NCI-H2081 treated with DMSO at 0.1 percent for 48 hours (cell line): Measurements from ENCODE around the gene EXOC3.
"Not testable (repeated sequence)": the region's sequence is repeated elsewhere in the genome, so short reads cannot be mapped to it uniquely, and the experiment has no call there.

Source experiments
- DNase-seq: peaks from one replicate; lab custom pipeline; 2025; lab: John Stamatoyannopoulos, UW

EXOC3 gene

GRCh38 chr5:504326-505154, 61.6 kb downstream of the EXOC3 start:
- no peak for DNase-seq

DNA sequence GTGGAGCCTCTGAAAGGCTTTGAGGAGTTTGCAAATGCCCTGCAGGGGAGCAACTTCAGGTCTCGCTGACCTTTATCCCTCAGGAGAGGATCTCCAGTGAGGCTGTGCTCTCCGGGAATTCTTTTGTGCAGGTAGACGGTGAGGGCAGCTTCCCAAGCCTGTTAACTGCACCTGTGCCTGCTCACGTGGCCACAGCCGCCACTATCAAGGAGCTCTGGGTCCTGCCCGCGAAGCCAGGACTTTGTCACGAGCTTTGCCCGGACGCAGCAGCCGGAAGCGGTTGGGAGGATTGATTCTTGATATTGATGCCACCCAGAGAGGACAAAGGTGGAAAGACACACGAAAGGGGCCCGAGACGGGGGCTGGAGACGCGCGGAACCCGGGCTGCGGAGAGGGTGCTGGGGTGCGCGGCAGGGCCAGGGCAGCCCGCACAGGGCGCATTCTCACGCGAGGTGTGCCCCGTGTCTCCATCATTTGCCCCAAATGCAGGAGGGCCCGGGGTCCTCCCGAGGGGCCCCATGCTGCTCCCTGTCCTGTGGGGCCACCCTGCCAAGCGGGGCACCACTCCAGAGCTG, 63.1 kb downstream of the EXOC3 start:
- DNase-seq: no peak

DNA sequence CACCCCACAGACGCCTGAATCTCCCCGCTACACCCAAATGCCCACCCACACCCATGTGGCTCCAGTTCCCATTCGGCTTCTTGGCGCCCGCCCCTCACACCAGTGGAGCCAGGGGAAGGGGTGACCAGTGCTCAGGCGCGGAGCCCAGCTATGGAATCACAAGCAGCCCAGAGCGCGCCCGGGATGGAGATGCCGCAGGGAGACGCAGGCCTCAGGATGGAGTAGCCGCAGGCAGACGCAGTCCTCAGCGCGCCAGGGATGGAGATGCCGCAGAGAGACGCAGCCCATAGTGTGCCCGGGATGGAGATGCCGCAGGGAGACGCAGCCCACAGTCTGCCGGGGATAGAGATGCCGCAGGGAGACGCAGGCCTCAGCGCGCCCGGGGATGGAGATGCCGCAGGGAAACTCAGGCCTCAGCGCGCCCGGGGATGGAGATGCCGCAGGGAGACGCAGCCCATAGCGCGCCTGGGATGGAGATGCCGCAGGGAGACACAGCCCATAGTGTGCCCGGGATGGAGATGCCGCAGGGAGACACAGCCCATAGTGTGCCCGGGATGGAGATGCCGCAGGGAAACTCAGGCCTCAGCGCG, 65.1 kb downstream of the EXOC3 start:
- not testable (repeated sequence) for DNase-seq

DNA sequence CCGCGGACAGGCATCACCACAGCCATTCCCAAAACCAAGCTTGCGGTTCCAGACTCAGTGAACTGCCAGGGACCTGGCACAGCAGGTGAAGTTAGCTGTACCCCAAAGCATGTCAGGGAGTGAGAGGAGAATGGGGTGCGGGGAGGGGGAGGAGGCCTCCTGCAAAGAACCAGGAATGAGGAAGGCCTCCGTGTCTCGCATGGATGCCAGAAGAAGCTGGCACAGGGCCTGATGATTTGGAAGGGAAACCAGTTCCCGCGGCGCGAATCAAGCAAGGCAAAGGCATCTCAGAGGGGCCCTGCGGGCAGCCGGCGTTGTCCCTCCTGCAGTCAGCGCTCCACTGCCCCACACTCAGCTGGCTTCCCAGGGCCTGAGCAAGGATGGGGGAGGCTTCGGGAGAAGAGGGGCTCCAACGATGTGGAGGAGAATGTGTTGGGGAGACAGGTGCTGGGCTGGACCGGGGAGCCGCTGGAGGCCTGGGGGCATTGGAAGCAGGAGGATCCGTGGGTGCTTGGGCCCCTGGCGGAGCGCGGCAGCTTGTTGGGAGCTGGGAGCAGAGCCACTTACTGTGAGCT, 66.7 kb downstream of the EXOC3 start:
- no peak for DNase-seq

DNA sequence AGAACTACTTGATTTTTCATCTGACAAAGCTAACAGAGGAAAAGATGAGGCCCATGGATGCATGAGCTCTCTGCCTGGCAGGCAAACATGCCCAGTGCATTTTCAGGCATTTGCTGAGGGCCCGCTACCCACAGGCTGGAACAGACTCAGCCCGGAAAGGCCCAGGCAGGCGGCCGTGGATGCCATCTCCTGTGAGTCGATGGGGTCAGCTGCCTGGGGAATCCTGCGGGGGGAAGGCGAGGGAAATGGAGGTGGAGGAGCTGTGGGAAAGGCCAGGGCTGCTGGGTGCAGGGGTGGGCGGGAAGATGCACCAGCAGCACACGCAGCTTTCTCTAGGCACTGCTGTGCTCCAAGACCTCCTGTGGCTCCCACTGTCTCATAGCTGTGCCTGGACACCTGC, 67.5 kb downstream of the EXOC3 start:
- no peak for DNase-seq

- no peak for DNase-seq
Measured at GRCh38 chr5:511476-511875, 68.5 kb downstream of the EXOC3 start.

DNA sequence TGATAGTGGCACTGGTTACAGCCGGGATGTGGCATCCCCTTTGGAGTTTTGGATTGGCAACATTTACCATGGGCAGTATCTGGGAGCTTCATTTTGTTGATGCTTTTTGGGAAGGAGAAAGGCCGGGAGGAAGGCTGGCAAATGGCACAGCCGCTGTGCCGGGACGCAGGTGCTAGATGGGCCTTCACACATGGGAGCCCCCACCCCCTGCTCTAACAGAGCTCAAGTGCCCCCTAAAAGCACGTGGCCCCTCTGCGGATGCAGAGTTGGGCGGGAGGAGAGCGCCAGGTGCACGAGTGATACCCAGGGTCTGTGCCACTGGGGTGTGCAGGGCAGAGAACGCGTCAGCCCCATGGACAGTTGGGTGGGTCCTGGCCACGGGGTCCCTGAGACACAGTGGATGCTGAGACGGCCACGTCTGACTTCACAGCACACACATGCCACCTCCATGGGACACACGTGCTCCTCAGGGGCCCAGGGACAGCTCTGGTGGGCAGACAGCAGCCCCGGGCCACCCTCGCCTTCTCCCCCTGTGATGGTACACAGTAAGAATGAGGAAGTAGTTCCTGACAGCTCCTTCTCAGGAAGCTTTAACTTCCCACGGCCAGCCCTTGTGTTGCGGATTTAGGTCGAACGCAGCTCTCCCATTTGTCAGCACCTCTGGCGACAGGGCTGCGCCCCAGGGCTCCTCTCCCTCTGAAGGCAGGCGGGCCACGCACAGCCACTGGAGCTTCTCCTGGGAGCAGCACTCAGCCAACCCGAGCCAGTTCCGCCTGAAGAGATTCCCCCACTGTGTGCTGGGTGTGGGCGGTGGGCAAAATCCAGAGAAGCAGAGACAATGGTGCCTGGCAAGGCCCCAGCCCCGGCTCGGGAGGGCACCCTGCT, 70.5 kb downstream of the EXOC3 start:
- DNase-seq: no peak

DNA sequence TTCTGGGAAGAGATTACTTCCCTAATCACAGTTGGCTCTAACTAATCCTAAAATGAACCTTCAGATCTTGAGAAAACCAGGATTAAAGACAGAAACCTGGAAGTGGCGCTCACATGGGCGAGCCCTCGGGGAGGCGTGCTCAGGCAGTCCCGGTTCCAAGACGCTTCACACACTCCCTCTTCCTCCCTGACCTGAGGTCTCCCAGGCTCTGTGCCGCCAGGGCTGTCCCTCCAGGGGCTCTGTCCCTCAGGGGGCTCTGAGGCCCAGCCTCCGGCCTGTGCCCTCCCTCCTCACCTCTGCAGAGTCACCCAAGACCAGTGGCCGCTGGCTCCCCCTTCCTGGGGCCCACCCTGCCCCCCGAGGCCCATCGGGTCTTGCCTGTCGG, 71.1 kb downstream of the EXOC3 start:
- no peak for DNase-seq

DNA sequence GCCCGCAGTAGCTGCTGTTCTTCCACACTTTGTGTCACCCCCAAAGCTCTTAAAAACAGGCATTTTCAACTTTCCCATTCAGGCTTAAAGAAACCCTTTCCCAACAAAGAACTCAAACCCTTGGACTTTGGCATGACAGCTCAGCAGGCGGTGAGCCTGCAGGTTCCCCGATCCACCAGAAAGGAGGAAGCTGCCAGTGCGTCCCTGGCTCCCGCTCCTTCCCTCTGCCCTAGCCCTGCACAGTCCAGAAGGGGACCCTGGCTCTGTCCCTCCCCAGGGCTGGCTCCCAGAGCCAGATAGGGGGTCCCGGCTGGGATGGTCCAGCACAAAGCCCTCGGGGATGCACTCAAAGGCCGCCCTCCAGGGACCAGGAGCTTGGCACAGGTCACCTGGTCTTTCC, 71.7 kb downstream of the EXOC3 start:
- DNase-seq: no peak

- DNase-seq: no peak
Measured at GRCh38 chr5:515273-515836, 72.4 kb downstream of the EXOC3 start.

DNA sequence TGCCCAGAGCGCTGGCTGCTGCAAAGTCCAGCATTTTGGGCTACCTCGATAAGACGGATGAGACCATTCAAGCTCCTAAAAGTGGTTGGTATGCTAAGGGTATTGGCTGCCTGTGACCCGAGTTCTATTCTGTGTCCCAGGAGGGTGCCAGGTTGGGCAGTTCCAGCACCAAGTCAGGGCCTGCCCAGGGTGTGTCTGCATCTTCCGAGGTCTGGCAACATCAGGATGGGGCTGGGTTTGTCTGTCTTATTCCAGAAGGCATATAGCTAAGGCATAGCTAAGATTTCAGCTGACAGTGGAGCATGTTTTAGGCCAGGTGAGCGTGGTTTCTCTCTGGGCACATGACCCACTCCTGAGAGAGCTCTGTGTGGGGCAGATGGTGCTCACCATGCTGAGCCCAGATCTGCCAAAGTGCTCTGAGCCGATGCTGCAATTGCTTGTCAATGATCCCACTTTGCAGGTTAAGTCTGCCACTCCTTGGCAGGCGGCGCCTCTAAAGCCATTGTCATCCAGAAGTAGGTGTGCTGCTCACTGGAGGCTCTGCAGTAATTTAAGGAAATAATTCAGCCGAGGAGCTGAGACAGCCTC, 73.5 kb downstream of the EXOC3 start:
- no peak for DNase-seq
